GM12801 (cell line): ENCODE measurements around the gene KIF1C.

Experiments
- CTCF ChIP-seq: IDR thresholded peaks from one replicate; pipeline ENCODE4 v1.5.1; 2011; ENCODE audit warnings: control low read depth; ENCODE audit not compliant: insufficient read length; ENCODE audit errors: extremely low read depth

KIF1C gene

DNA sequence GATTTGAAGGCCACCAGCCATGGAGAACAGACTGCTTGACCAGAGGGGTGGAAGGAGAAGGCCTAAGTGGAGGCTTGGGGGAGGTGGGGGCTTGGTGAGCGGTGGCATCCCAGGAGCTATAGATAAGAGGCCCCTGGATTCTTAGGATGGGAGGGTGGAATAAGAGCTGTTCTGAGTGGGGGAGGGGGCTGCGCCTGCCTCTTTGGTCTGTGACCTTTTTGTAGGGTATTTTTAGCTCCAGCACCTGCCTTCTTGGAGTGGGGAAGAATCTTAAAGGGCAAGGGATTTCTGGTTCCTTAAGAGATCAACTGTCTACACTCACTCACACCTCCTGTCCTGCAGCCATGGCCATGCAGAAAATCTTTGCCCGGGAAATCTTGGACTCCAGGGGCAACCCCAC is 46.3 kb upstream of the KIF1C start:
- TF ChIP-seq CTCF, result no peak

GRCh38 chr17:4953451-4953961 is 44.2 kb upstream of the KIF1C start:
- no peak for TF ChIP-seq CTCF

GRCh38 chr17:4955091-4955490 is 42.7 kb upstream of the KIF1C start:
- no peak for TF ChIP-seq CTCF

DNA sequence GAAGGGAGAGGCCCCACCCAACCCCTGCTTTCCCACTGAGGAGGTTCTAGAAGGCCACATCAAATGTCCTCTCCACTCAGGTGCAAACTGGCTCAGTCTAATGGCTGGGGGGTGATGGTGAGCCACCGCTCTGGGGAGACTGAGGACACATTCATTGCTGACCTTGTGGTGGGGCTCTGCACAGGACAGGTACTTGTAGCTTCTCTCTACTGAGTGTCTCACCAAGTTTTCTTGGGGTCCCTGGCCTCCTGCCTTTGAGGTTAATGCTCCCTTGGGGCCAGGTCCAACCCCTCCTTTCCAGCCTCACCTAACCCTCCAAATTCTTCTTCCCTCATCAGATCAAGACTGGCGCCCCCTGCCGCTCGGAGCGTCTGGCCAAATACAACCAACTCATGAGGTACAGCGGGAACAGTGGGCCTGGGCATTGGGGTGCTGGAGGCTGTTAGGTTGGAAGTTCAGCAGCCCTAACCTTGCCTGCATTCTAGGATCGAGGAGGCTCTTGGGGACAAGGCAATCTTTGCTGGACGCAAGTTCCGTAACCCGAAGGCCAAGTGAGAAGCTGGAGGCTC is 41.2 kb upstream of the KIF1C start:
- no peak for TF ChIP-seq CTCF

DNA sequence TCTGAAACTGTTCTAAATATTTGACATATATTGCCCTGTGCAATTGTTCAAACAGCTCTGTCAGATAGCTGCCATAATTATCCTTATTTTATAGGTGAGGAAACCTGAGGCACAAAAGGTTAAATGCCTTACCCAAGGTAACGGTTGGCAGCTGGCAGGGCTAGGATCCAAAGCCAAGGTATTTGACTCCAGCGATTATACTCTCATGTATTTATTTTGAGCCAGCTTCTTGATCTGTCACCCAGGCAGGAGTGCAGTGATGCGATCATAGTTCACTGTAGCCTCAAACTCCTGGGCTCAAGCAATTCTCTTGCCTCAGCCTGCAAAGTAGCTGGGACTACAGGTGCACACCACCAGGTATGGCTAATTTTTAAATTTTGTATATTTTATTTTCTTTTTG is 39.6 kb upstream of the KIF1C start:
- TF ChIP-seq CTCF, result no peak

GRCh38 chr17:4959261-4959965 is 38.3 kb upstream of the KIF1C start:
- no peak for TF ChIP-seq CTCF

GRCh38 chr17:4960279-4960922 is 37.3 kb upstream of the KIF1C start:
- no peak for TF ChIP-seq CTCF
